IPS-NIHi11 (cell line): Measurements from ENCODE around the gene EPHA6.

Experiments used
- DNase-seq: peaks from one replicate; pipeline ENCODE4 v3.0.0; 2012; ENCODE audit warnings: mixed read lengths, low spot score

EPHA6 gene

GRCh38 chr3:97278506-97278905, 464.1 kb downstream of the EPHA6 start:
- DNase-seq = no peak

- DNase-seq = no peak
Measured at GRCh38 chr3:97291901-97292300, 477.5 kb downstream of the EPHA6 start.

GRCh38 chr3:97293596-97294131, 479.3 kb downstream of the EPHA6 start:
- no peak for DNase-seq

GRCh38 chr3:97297032-97297431, 482.6 kb downstream of the EPHA6 start:
- peak; percentile 18 for DNase-seq

GRCh38 chr3:97301114-97301513, 486.7 kb downstream of the EPHA6 start:
- DNase-seq = no peak

- DNase-seq = no peak
Measured at GRCh38 chr3:97306226-97306625, 491.8 kb downstream of the EPHA6 start.

- DNase-seq = no peak
Measured at GRCh38 chr3:97338375-97338774, 524.0 kb downstream of the EPHA6 start.

GRCh38 chr3:97340940-97341339, 526.5 kb downstream of the EPHA6 start:
- DNase-seq = peak; percentile 10

- DNase-seq = no peak
Measured at GRCh38 chr3:97347780-97348179, 533.4 kb downstream of the EPHA6 start.

- no peak for DNase-seq
Measured at GRCh38 chr3:97350971-97351370, 536.6 kb downstream of the EPHA6 start.

GRCh38 chr3:97353176-97353575, 538.8 kb downstream of the EPHA6 start:
- DNase-seq = no peak

- DNase-seq = no peak
Measured at GRCh38 chr3:97359977-97360376, 545.6 kb downstream of the EPHA6 start.

- DNase-seq = peak; percentile 3
Measured at GRCh38 chr3:97360804-97361203, 546.4 kb downstream of the EPHA6 start.

- no peak for DNase-seq
Measured at GRCh38 chr3:97384583-97384982, 570.2 kb downstream of the EPHA6 start.

GRCh38 chr3:97388774-97389173, 574.4 kb downstream of the EPHA6 start:
- no peak for DNase-seq

GRCh38 chr3:97389936-97390335, 575.5 kb downstream of the EPHA6 start:
- peak; percentile 5 for DNase-seq

- DNase-seq = no peak
Measured at GRCh38 chr3:97391167-97391566, 576.8 kb downstream of the EPHA6 start.

GRCh38 chr3:97409612-97410011, 595.2 kb downstream of the EPHA6 start:
- no peak for DNase-seq

- no peak for DNase-seq
Measured at GRCh38 chr3:97421565-97421964, 607.2 kb downstream of the EPHA6 start.

GRCh38 chr3:97425002-97425401, 610.6 kb downstream of the EPHA6 start:
- no peak for DNase-seq

- DNase-seq = no peak
Measured at GRCh38 chr3:97430601-97431000, 616.2 kb downstream of the EPHA6 start.

- DNase-seq = no peak
Measured at GRCh38 chr3:97432914-97433313, 618.5 kb downstream of the EPHA6 start.

GRCh38 chr3:97438131-97438530, 623.7 kb downstream of the EPHA6 start:
- no peak for DNase-seq

GRCh38 chr3:97439373-97439772, 625.0 kb downstream of the EPHA6 start:
- peak; percentile 13 for DNase-seq

- peak; percentile 14 for DNase-seq
Measured at GRCh38 chr3:97464035-97464434, 649.6 kb downstream of the EPHA6 start.
